GM12878 (cell line): ENCODE results near the gene TMTC1. TPM values are rescaled to one million over a fixed set of nuclear protein-coding genes. Genes with fewer than 3 reads are reported as not detected.

Experiments used
- ATAC-seq: fragments of 200-7000 bp; cut with Tn5 transposase; 3 replicates; pipeline ENCODE4 v1.9.1; 2020; ENCODE audit warnings: mild to moderate bottlenecking, moderate library complexity
- BruUV-seq: library from RNA; stranded (reverse); fragments of 400-500 nt; replicated peaks from 2 replicates; lab custom pipeline; 2021; lab: Mats Ljungman, UMichigan
- CTCF ChIA-PET: fragments of 300-600 bp; sonication (Branson Sonifier 250); formaldehyde crosslinking; extraction: SDS; loops from one replicate; lab custom pipeline; 2021; ENCODE audit warnings: inconsistent platforms; lab: Yijun Ruan, JAX
- POLR2A ChIA-PET: fragments of 350-600 bp; formaldehyde crosslinking; extraction: SDS; loops from one replicate; lab custom pipeline; 2021; ENCODE audit warnings: inconsistent platforms; lab: Charles Lee
- RAD21 ChIA-PET: fragments of 300-600 bp; sonication (Branson Sonifier 250); formaldehyde crosslinking; loops from one replicate; lab custom pipeline; 2023; ENCODE audit warnings: antibody characterized with exemption; ENCODE audit not compliant: unreplicated experiment; lab: Charles Lee
- SMC1A ChIA-PET: fragments of 300-600 bp; sonication (Branson Sonifier 250); formaldehyde crosslinking; loops from one replicate; lab custom pipeline; 2023; ENCODE audit not compliant: unreplicated experiment, uncharacterized antibody; lab: Charles Lee
- DNase-seq: peaks from one replicate; pipeline ENCODE4 v3.0.0-alpha.2; 2011; ENCODE audit warnings: low read depth, low spot score
- FAIRE-seq: peaks from 3 replicates; lab custom pipeline; 2011; peaks lifted over from hg19 to GRCh38; lab: Jason Lieb, UNC
- H2AFZ ChIP-seq: 2 replicates; pipeline ENCODE4 v1.6.0; 2011; ENCODE audit warnings: low read depth, low read length, control low read depth; ENCODE audit not compliant: control insufficient read depth
- H3K27ac ChIP-seq: 2 replicates; pipeline ENCODE4 v1.5.1; 2011; ENCODE audit warnings: control low read depth; ENCODE audit not compliant: control insufficient read depth, insufficient read depth
- H3K27me3 ChIP-seq, 2 experiments: replicated peaks in 1 of 2; 2 replicates each; pipeline versions ENCODE4 v1.6.0 to v1.6.1; 2011; ENCODE audit warnings: low read length in 1 of 2; ENCODE audit not compliant: control insufficient read depth in 2 of 2, insufficient read depth in 2 of 2
- H3K36me3 ChIP-seq, 2 experiments: 2 replicates each; pipeline ENCODE4 v1.5.1; 2011; ENCODE audit warnings: low read length in 1 of 2; ENCODE audit not compliant: control insufficient read depth in 2 of 2, insufficient read depth in 2 of 2
- H3K4me1 ChIP-seq: 2 replicates; pipeline ENCODE4 v1.6.1; 2011; ENCODE audit warnings: mild to moderate bottlenecking, low read length, moderate library complexity, mixed read lengths; ENCODE audit not compliant: control insufficient read depth, insufficient read depth
- H3K4me2 ChIP-seq: 2 replicates; pipeline ENCODE4 v1.6.0; 2011; ENCODE audit warnings: control low read depth; ENCODE audit not compliant: control insufficient read depth, insufficient read depth
- H3K4me3 ChIP-seq: fragments of 200-600 bp; sonication (generic); 2 replicates; pipeline ENCODE4 v1.5.1; 2016
- H3K79me2 ChIP-seq: 2 replicates; pipeline ENCODE4 v1.6.0; 2011; ENCODE audit warnings: low read length; ENCODE audit not compliant: control insufficient read depth, insufficient read depth
- H3K9ac ChIP-seq: 2 replicates; pipeline ENCODE4 v1.8.0; 2011; ENCODE audit warnings: low read length, control low read depth, mixed read lengths; ENCODE audit not compliant: control insufficient read depth, insufficient read depth
- H3K9me3 ChIP-seq: replicated peaks from 3 replicates; pipeline ENCODE4 v1.5.1; 2011; ENCODE audit warnings: mild to moderate bottlenecking, low read length; ENCODE audit not compliant: control insufficient read depth, insufficient read depth
- H4K20me1 ChIP-seq: 2 replicates; pipeline ENCODE4 v1.6.0; 2011; ENCODE audit not compliant: control insufficient read depth, insufficient read depth
- ATF2 ChIP-seq: IDR thresholded peaks from 2 replicates; pipeline ENCODE4 v1.6.1; 2012; ENCODE audit warnings: low read length, inconsistent platforms
- ATF7 ChIP-seq: fragments of 450-650 bp; IDR thresholded peaks from 2 replicates; pipeline ENCODE4 v1.6.1; 2016; ENCODE audit warnings: low read depth, mild to moderate bottlenecking
- BMI1 ChIP-seq: fragments of 450-650 bp; IDR thresholded peaks from 2 replicates; pipeline ENCODE4 v1.6.1; 2016; ENCODE audit warnings: mild to moderate bottlenecking, moderate library complexity, borderline replicate concordance
- EED ChIP-seq: sonication (generic); IDR thresholded peaks from 2 replicates; pipeline ENCODE4 v1.6.1; 2016; ENCODE audit warnings: antibody characterized with exemption, low read depth
- EGR1 ChIP-seq, 2 experiments: IDR thresholded peaks; 1 replicate in 1 of 2; 2 replicates in 1 of 2; pipeline ENCODE4 v1.6.1; 2011 to 2012; ENCODE audit warnings: low read depth in 2 of 2, low read length in 2 of 2, borderline replicate concordance in 1 of 2, mild to moderate bottlenecking in 1 of 2, moderate library complexity in 1 of 2
- ETV6 ChIP-seq, 2 experiments: fragments of 450-650 bp in 1 of 2; IDR thresholded peaks in 1 of 2; conservative IDR thresholded peaks in 1 of 2; 2 replicates each; pipeline ENCODE4 v1.6.1; 2014; ENCODE audit warnings: antibody characterized with exemption in 1 of 2, borderline replicate concordance in 1 of 2, low read depth in 1 of 2, mild to moderate bottlenecking in 1 of 2, moderate library complexity in 1 of 2
- MYC ChIP-seq: IDR thresholded peaks from 2 replicates; pipeline ENCODE4 v1.6.1; 2011; ENCODE audit warnings: mild to moderate bottlenecking, low read length, moderate library complexity, inconsistent platforms; ENCODE audit not compliant: insufficient read depth, insufficient replicate concordance, insufficient read length, severe bottlenecking
- PRDM15 ChIP-seq: fragments of 450-650 bp; formaldehyde crosslinking; IDR thresholded peaks from 2 replicates; pipeline ENCODE4 v1.4.0; 2020; ENCODE audit warnings: mild to moderate bottlenecking, moderate library complexity
- RELA ChIP-seq: fragments of 450-650 bp; IDR thresholded peaks from 2 replicates; pipeline ENCODE4 v1.8.0; 2014; ENCODE audit warnings: borderline replicate concordance; ENCODE audit not compliant: partially characterized antibody
- SREBF2 ChIP-seq: IDR thresholded peaks from 2 replicates; pipeline ENCODE4 v1.6.1; 2012; ENCODE audit warnings: mild to moderate bottlenecking, low read length
- TBL1XR1 ChIP-seq: IDR thresholded peaks from 2 replicates; pipeline ENCODE4 v1.6.1; 2012; ENCODE audit warnings: low read depth, low read length, improper control_type of control experiment
- ZBTB4 ChIP-seq: fragments of 450-650 bp; formaldehyde crosslinking; IDR thresholded peaks from 2 replicates; pipeline ENCODE4 v1.4.0; 2022; ENCODE audit warnings: mild to moderate bottlenecking, moderate library complexity
- ZNF384 ChIP-seq: IDR thresholded peaks from 2 replicates; pipeline ENCODE4 v1.6.1; 2012; ENCODE audit warnings: low read depth, mild to moderate bottlenecking, low read length, improper control_type of control experiment, borderline replicate concordance
- ZNF622 ChIP-seq: fragments of 450-650 bp; IDR thresholded peaks from 2 replicates; pipeline ENCODE4 v1.6.1; 2017; ENCODE audit warnings: mild to moderate bottlenecking, inconsistent platforms
- WGBS: methylation state at CpG from one replicate; pipeline ENCODE4 v1.1.6; 2016; ENCODE audit warnings: low lambda C conversion rate; ENCODE audit not compliant: insufficient replicate concordance, insufficient coverage; ENCODE audit errors: missing lambda C conversion rate; 5-methylcytosine and 5-hydroxymethylcytosine counted together
- in situ Hi-C: fragments of 300-500 bp; cut with MboI; formaldehyde crosslinking; loops from 9 replicates; pipeline ENCODE4 v1.14.3; 2018; ENCODE audit warnings: mixed read lengths
- intact Hi-C: fragments of 100-400 bp; cut with micrococcal nuclease; formaldehyde crosslinking; loops from one replicate; pipeline ENCODE4 v1.14.2; 2022; ENCODE audit not compliant: unreplicated experiment
- polyA plus RNA-seq, 11 experiments: library from polyadenylated mRNA; depleted of rRNA in 4 of 11; unstranded in 6 of 11; stranded (reverse) in 5 of 11; fragments of >200 nt; fragmentation: Nextera tagmentation in 4 of 11; fragmentation: Illumina TruSeq in 1 of 11; extraction: Ambion mirVana in 4 of 11; extraction: Trizol in 1 of 11; gene quantifications; 1 replicate in 1 of 11; 2 replicates in 10 of 11; pipeline versions ENCODE4 v1.2.1 to v1.2.3, GENCODE V29; 2011 to 2016; ENCODE audit warnings: inconsistent platforms in 2 of 11, missing spikeins in 2 of 11, low read depth in 1 of 11
- total RNA-seq, 4 experiments: library from RNA; depleted of rRNA in 3 of 4; stranded (reverse); fragments of >200 nt in 3 of 4; fragmentation: Illumina TruSeq in 1 of 4; extraction: Trizol in 1 of 4; gene quantifications; 2 replicates each; pipeline versions ENCODE4 v1.2.1 to v1.2.3, GENCODE V29; 2013 to 2021

Gene TMTC1
- total and polyA plus RNA-seq, 10 of the 15 experiments (the other 5 are each of a cell fraction or from before 2014, with no cell fraction given) = 0.10 to 20.9 (median 0.57) TPM

- no TSS peak for BruUV-seq
- no peak overlapping the region for H3K4me3 ChIP-seq
- TF ChIP-seq EGR1 (IDR thresholded peaks at IDR 0.05; ENCODE audit: borderline replicate concordance in 1 of 2, low read depth in 2 of 2, low read length in 2 of 2) = no peak
- TF ChIP-seq TBL1XR1 = no peak
- TF ChIP-seq ZNF622 = no peak
- no peak for TF ChIP-seq ZBTB4 (CRISPR knock-in tag)
- no peak for TF ChIP-seq ATF2
- no peak for TF ChIP-seq ZNF384
- no peak for TF ChIP-seq BMI1
- TF ChIP-seq RELA = no peak
- no peak for TF ChIP-seq PRDM15 (CRISPR knock-in tag)
- TF ChIP-seq ETV6 (conservative IDR thresholded peaks at IDR 0.05 in 1 of 2, IDR thresholded peaks at IDR 0.05 in 1 of 2; ENCODE audit: borderline replicate concordance in 1 of 2, low read depth in 1 of 2) = no peak
- TF ChIP-seq EED = no peak
- TF ChIP-seq MYC = no peak
- no peak for TF ChIP-seq SREBF2
- TF ChIP-seq ATF7 = no peak
These were observed 14.4 kb downstream of the TMTC1 start for GRCh38 chr12:29769162-29769858.

More at GRCh38 chr12:29769162-29769858, 14.4 kb downstream of the TMTC1 start:
- no peak overlapping the region for H3K27ac ChIP-seq
- WGBS = 42% methylated on average over 4 of the region's 4 CpGs
- no peaks in the 10 kb centered on the region for H3K36me3 ChIP-seq
- no peaks in the 10 kb centered on the region for H3K27me3 ChIP-seq
- no peaks in the 10 kb centered on the region for H3K4me1 ChIP-seq
- no peak overlapping the region for H3K9ac ChIP-seq
- no peaks in the 10 kb centered on the region for H3K9me3 ChIP-seq
- no peak for ATAC-seq
- no peaks in the 10 kb centered on the region for H4K20me1 ChIP-seq
- intact Hi-C loops (no loop called here), in situ Hi-C loops (no loop called here)
- no peak overlapping the region for H3K4me2 ChIP-seq
- no peak overlapping the region for H2AFZ ChIP-seq
- SMC1A ChIA-PET = interaction anchor here (0.6 to 8.4 kb wide), 10 partner anchors 11 to 216 kb away, joined by 3 to 87 read pairs (median 4); partner anchors contain the start of gene TMTC1
- RAD21 ChIA-PET = interaction anchor here (0.7 to 2.2 kb wide), 7 partner anchors 9 to 41 kb away, joined by 3 to 10 read pairs (median 4); partner anchors contain the start of gene TMTC1
- CTCF ChIA-PET = interaction anchor here (0.8 to 1.8 kb wide), 5 partner anchors 11 to 216 kb away, joined by 3 to 4 read pairs (median 3); no protein-coding TSS in a partner anchor
- FAIRE-seq = no peak
- DNase-seq = no peak
- POLR2A ChIA-PET = interaction anchor here (1.0 to 1.6 kb wide), 3 partner anchors 9 to 200 kb away, joined by 3 to 5 read pairs (median 4); no protein-coding TSS in a partner anchor
- no peaks in the 10 kb centered on the region for H3K79me2 ChIP-seq
